HepG2 (cell line): ENCODE results near the gene DYSF. TPM values are rescaled to one million over a fixed set of nuclear protein-coding genes. Genes with fewer than 3 reads are reported as not detected.

Experiments used
- ATAC-seq: fragments of 200-7000 bp; cut with Tn5 transposase; 3 replicates; pipeline ENCODE4 v1.9.1; 2020; ENCODE audit warnings: mild to moderate bottlenecking, moderate library complexity
- BruUV-seq: library from RNA; stranded (reverse); fragments of 400-500 nt; replicated peaks from 2 replicates; lab custom pipeline; 2021; lab: Mats Ljungman, UMichigan
- CTCF ChIA-PET: fragments of 300-600 bp; formaldehyde crosslinking; extraction: SDS; loops from one replicate; lab custom pipeline; 2021; ENCODE audit warnings: low total read pairs, inconsistent platforms, low intra/inter-chr PET ratio; lab: Yijun Ruan, JAX
- POLR2A ChIA-PET: fragments of 350-600 bp; sonication (Branson Sonifier 250); formaldehyde crosslinking; loops from one replicate; lab custom pipeline; 2020; ENCODE audit warnings: antibody characterized with exemption, inconsistent platforms; lab: Yijun Ruan, JAX
- DNase-seq: peaks from one replicate; pipeline ENCODE4 v3.0.0-alpha.2; 2015; ENCODE audit warnings: low spot score
- FAIRE-seq: peaks from 3 replicates; lab custom pipeline; 2011; peaks lifted over from hg19 to GRCh38; lab: Jason Lieb, UNC
- H2AFZ ChIP-seq: one replicate; pipeline ENCODE4 v1.6.1; 2011; ENCODE audit warnings: low read length, inconsistent platforms
- H3K27ac ChIP-seq: fragments of 300-600 bp; 3 replicates; pipeline ENCODE4 v1.8.0; 2011; ENCODE audit warnings: mixed run types, mild to moderate bottlenecking, mixed read lengths, low read length, inconsistent platforms; ENCODE audit not compliant: insufficient read depth; ENCODE audit errors: extremely low read length
- H3K27me3 ChIP-seq, 2 experiments: fragments of 200-600 bp in 1 of 2; 2 replicates in 1 of 2; 3 replicates in 1 of 2; pipeline versions ENCODE4 v1.6.0 to v1.8.0; 2011; ENCODE audit warnings: low read length in 2 of 2, mild to moderate bottlenecking in 2 of 2, moderate library complexity in 2 of 2, inconsistent platforms in 1 of 2; ENCODE audit not compliant: insufficient read depth in 2 of 2, control insufficient read depth in 1 of 2
- H3K36me3 ChIP-seq, 2 experiments: fragments of 200-600 bp in 1 of 2; replicated peaks in 1 of 2; 2 replicates in 1 of 2; 3 replicates in 1 of 2; pipeline versions ENCODE4 v1.5.1 to v1.8.0; 2011; ENCODE audit warnings: low read length in 2 of 2, inconsistent platforms in 1 of 2; ENCODE audit not compliant: insufficient read depth in 2 of 2, control insufficient read depth in 1 of 2
- H3K4me1 ChIP-seq: 2 replicates; pipeline ENCODE4 v1.5.1; 2012; ENCODE audit warnings: low read length, inconsistent platforms; ENCODE audit not compliant: insufficient read depth
- H3K4me2 ChIP-seq: 2 replicates; pipeline ENCODE4 v1.6.0; 2011; ENCODE audit warnings: low read depth, low read length, inconsistent platforms
- H3K4me3 ChIP-seq, 3 experiments: fragments of 200-600 bp in 1 of 3; sonication (generic), shearing (Covaris generic) in 1 of 3; replicated peaks in 1 of 3; 2 replicates each; pipeline ENCODE4 v1.5.1; 2011 to 2016; ENCODE audit warnings: low read length in 3 of 3, inconsistent platforms in 2 of 3, low read depth in 2 of 3, mild to moderate bottlenecking in 2 of 3, control low read depth in 1 of 3, mixed read lengths in 1 of 3; ENCODE audit not compliant: insufficient read depth in 1 of 3
- H3K79me2 ChIP-seq: one replicate; pipeline ENCODE4 v1.6.1; 2011; ENCODE audit warnings: low read length, inconsistent platforms; ENCODE audit not compliant: insufficient read depth
- H3K9ac ChIP-seq: 2 replicates; pipeline ENCODE4 v1.6.0; 2011; ENCODE audit warnings: mild to moderate bottlenecking, low read depth, low read length, inconsistent platforms; ENCODE audit not compliant: insufficient read depth
- H3K9me3 ChIP-seq: 2 replicates; pipeline ENCODE4 v1.5.1; 2012; ENCODE audit warnings: mild to moderate bottlenecking, low read length
- H4K20me1 ChIP-seq: 2 replicates; pipeline ENCODE4 v1.6.0; 2011; ENCODE audit warnings: inconsistent platforms, mild to moderate bottlenecking, low read length, moderate library complexity; ENCODE audit not compliant: insufficient read depth
- PLSCR1 ChIP-seq: sonication (generic); formaldehyde crosslinking; IDR thresholded peaks from 2 replicates; pipeline ENCODE4 v1.5.0; 2020; ENCODE audit warnings: missing genetic modification reagents, mild to moderate bottlenecking, borderline replicate concordance
- TP53 ChIP-seq: sonication (generic); formaldehyde crosslinking; conservative IDR thresholded peaks from 2 replicates; pipeline ENCODE4 v1.4.0; 2020; ENCODE audit warnings: missing genetic modification reagents
- ZNF598 ChIP-seq: sonication (generic); formaldehyde crosslinking; IDR thresholded peaks from 2 replicates; pipeline ENCODE4 v1.5.1; 2020; ENCODE audit warnings: mild to moderate bottlenecking, missing genetic modification reagents, borderline replicate concordance
- ZNF839 ChIP-seq: sonication (generic); formaldehyde crosslinking; IDR thresholded peaks from 2 replicates; pipeline ENCODE4 v1.4.0; 2020; ENCODE audit warnings: missing genetic modification reagents, mild to moderate bottlenecking, borderline replicate concordance
- WGBS: methylation state at CpG from one replicate; pipeline ENCODE4 v1.1.6; 2017; ENCODE audit warnings: low lambda C conversion rate; 5-methylcytosine and 5-hydroxymethylcytosine counted together
- in situ Hi-C: cut with HindIII; loops from 2 replicates; pipeline ENCODE4 v1.10.0; 2017; ENCODE audit warnings: low pct_unique_long_range_greater_than_20kb; ENCODE audit not compliant: extremely low pct_ligation_motif_present
- intact Hi-C: fragments of 100-400 bp; cut with micrococcal nuclease; formaldehyde crosslinking; loops from one replicate; pipeline ENCODE4 v1.10.0; 2022; ENCODE audit not compliant: unreplicated experiment
- polyA plus RNA-seq, 8 experiments: library from polyadenylated mRNA; depleted of rRNA in 3 of 8; stranded (reverse) in 7 of 8; unstranded in 1 of 8; fragments of >200 nt; fragmentation: Illumina TruSeq in 4 of 8; extraction: Trizol in 4 of 8; gene quantifications; 2 replicates each; pipeline versions ENCODE4 v1.2.1 to v1.2.3, GENCODE V29; 2011 to 2016; ENCODE audit warnings: low read depth in 4 of 8, missing spikeins in 1 of 8, mixed read lengths in 1 of 8; ENCODE audit not compliant: insufficient read depth in 1 of 8
- total RNA-seq, 5 experiments: library from RNA; depleted of rRNA; stranded (reverse); fragments of >200 nt; fragmentation: Illumina TruSeq; extraction: Trizol; gene quantifications; 2 replicates each; pipeline ENCODE4 v1.2.3, GENCODE V29; 2016; ENCODE audit warnings: low read depth in 1 of 5
- TF ChIP-seq, protein P1 (sequence below): sonication (generic); IDR thresholded peaks from 2 replicates; pipeline ENCODE4 v1.6.1; 2016; ENCODE audit warnings: low read depth, borderline replicate concordance
- TF ChIP-seq, protein P2 (sequence below): sonication (generic); formaldehyde crosslinking; IDR thresholded peaks from 2 replicates; pipeline ENCODE4 v1.4.0; 2020; ENCODE audit warnings: missing genetic modification reagents

DYSF gene
- total and polyA plus RNA-seq, 2 of the 13 experiments (the other 11 are each of a cell fraction or from before 2014, with no cell fraction given): 0.15 to 2.4 TPM

- Histone ChIP-seq H3K27me3 (peaks cover 10 to 46% of the 10 kb centered on the region in 2 experiments), H4K20me1 (no peaks in the 10 kb centered on the region), H3K27ac (no peak overlapping the region), H3K4me3 (no peak overlapping the region), H2AFZ (no peak overlapping the region), H3K4me1 (peaks cover 6% of the 10 kb centered on the region; the same call in 1 of the 2 replicates), H3K79me2 (no peaks in the 10 kb centered on the region), H3K4me2 (no peak overlapping the region), H3K36me3 (no peaks in the 10 kb centered on the region), H3K9ac (no peak overlapping the region), H3K9me3 (no peaks in the 10 kb centered on the region)
- ATAC-seq (no peak), DNase-seq (no peak), FAIRE-seq (no peak)
- intact Hi-C loops: no loop called here
- in situ Hi-C loops: no loop called here
- BruUV-seq: no TSS peak
- WGBS: 0% methylated on average over 1 of the region's 1 CpG
- ChIA-PET CTCF (no interaction called here), POLR2A (no interaction called here)
- no peak for TF ChIP-seq ZNF839 (CRISPR knock-in tag)
- no peak for TF ChIP-seq PLSCR1
- TF ChIP-seq, protein P1, sequence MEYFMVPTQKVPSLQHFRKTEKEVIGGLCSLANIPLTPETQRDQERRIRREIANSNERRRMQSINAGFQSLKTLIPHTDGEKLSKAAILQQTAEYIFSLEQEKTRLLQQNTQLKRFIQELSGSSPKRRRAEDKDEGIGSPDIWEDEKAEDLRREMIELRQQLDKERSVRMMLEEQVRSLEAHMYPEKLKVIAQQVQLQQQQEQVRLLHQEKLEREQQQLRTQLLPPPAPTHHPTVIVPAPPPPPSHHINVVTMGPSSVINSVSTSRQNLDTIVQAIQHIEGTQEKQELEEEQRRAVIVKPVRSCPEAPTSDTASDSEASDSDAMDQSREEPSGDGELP: no peak
- no peak for TF ChIP-seq ZNF598 (CRISPR knock-in tag)
- TF ChIP-seq, protein P2, sequence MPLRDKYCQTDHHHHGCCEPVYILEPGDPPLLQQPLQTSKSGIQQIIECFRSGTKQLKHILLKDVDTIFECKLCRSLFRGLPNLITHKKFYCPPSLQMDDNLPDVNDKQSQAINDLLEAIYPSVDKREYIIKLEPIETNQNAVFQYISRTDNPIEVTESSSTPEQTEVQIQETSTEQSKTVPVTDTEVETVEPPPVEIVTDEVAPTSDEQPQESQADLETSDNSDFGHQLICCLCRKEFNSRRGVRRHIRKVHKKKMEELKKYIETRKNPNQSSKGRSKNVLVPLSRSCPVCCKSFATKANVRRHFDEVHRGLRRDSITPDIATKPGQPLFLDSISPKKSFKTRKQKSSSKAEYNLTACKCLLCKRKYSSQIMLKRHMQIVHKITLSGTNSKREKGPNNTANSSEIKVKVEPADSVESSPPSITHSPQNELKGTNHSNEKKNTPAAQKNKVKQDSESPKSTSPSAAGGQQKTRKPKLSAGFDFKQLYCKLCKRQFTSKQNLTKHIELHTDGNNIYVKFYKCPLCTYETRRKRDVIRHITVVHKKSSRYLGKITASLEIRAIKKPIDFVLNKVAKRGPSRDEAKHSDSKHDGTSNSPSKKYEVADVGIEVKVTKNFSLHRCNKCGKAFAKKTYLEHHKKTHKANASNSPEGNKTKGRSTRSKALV: no peak
- no peak for TF ChIP-seq TP53 (CRISPR knock-in tag)
Measured at GRCh38 chr2:71471276-71471675, 17.9 kb downstream of the DYSF start.
